ENCODE results near the gene ADAT3.

Gene ADAT3

DNA sequence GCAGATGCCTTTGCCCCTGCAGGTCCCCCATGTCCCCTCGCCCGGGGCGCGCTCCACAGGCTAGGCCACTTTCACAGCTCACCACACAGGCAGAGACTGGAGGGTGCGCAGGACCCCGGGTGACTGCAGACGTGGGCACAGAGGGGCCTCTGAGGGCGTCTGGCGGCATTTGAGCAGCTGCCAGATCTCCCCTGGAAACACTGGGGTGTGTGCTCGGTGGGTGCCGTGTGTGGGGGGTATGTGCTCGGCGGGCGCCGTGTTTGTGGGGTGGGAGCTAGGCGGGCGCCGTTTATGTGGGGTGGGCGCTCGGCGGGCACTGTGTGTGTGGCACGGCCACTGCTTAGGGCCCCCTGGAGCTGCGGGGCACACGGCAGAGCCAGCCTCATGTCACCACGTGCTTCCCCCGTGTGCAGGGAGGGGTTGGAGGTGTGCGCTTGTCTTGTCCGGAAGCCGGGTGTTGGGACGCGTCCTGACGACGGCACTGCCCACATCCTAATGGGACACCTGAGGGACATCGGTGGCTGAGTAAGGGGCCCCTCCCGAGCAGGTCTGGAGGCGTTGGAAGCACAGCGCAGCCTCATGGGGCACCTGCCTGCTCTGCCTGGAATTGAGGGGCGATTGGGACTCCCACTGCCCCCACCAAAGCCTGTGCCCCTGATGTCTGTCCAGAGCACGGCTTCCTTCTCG is 52.5 kb downstream of the ADAT3 start:
- no peak for DNase-seq (ENCODE audit: low read depth)

DNA sequence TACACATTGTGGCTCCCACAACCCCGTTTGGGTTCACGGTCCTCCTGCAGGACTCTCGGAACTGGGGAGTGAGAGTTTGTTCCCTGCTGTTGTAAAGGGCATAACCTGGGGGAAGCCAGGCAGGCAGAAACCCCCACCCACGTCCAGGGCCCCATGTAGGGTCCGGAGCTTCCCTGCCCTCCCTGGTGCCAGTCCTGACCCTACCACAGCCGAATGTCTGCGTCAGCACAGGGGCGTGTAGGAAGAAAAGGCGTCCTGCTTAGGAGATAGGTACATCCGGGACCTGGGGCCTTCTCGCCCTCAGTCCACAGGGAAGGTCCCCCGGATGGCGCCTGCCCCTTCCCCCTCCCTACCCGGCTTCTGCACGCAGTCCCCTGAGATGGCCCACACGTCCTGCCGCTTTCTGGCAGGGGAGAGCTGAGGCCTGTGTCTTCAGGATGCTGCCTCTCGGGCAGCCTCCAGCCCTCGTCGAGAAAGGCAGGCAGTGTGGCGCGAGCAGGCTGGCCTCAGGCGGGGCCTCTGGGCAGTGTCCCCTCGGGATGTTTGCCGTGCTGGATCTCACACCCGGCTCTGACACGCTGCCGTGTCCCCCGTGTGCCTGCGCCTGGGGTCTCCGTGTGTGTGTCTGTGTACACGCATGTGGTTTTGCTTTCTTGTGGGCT is 54.9 kb downstream of the ADAT3 start:
- DNase-seq (ENCODE audit: low read depth) = no peak

DNA sequence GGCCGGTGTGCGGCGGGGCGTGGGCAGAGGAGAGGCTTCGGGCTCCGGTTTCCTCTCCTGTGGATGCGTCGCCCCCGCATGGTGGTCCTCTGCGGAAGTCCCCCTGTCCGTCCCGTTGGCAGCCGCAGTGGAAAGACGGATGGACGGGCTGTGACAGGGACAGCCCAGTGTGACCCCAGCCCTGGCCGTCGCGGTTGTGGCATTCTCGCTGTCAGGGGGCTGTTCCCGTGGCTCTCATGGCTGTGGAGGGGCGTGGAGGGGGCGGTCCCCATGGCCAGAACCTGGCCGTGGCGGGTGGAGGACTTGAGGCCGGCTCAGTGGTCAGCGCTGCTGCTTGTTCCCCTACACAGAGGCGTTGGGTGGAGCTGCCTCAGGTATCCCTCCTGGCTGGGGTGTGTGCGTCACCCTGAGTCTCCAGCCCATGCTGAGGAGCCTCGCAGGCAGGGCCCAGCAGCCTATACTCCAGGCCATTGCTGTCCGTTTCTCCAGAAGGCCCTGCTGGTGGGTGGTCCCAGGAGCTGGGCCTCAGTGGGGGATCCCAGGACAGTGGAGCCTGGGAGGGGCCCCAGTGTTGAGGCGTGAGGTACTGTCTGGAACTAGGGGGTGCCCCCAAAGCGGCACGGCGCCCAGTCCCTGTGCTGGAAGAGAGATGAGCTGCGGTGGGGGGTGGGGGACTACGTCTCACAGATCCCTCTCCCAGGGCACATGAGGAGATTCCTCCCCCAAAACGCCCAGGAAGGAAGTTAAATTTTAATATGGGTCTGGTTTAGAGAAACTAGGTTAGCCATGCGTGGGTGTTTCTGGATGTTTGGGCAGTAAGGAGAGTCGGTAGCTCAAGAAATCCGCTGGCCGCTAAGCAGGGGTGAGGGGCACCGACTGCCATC is 56.0 kb downstream of the ADAT3 start:
- no peak for DNase-seq (ENCODE audit: low read depth)

DNA sequence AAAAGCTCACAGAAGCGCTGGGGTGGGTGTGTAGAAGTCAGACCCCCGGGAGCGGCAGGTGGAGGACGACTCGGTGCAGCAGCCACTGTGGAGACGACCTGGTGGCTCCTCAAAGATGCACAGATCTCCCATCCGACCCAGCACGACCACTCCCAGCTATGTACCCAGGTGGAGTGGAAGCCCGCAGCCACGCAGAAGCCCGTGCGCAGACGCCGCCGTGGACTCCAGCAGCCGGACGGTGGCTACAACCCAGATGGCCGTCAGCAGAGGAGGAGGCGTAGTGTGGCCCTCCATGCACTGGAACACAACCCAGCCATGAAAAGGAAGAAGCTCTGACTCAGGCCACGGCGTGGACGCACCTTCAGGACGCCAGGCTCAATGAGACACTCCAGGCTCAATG is 57.5 kb downstream of the ADAT3 start:
- DNase-seq (ENCODE audit: low read depth) = no peak
